EL (cell line): Measurements from ENCODE around the gene GOLGA6L10.
A peak's percentile ranks its signal among the peaks of the same experiment; 100 is the strongest.
"Not testable (repeated sequence)": the region's sequence is repeated elsewhere in the genome, so short reads cannot be mapped to it uniquely, and the experiment has no call there.

Experiments used
- DNase-seq: peaks from one replicate; pipeline ENCODE4 v3.0.0-alpha.2; 2016

Gene GOLGA6L10, protein sequence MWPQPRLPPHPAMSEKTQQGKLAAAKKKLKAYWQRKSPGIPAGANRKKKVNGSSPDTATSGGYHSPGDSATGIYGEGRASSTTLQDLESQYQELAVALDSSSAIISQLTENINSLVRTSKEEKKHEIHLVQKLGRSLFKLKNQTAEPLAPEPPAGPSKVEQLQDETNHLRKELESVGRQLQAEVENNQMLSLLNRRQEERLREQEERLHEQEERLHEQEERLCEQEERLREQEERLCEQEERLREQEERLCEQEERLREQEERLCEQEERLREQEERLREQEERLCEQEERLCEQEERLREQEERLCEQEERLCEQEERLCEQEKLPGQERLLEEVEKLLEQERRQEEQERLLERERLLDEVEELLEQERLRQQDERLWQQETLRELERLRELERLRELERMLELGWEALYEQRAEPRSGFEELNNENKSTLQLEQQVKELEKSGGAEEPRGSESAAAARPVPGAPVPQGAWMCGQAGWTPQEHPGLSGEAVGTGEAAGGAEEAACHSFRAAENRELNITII

GRCh38 chr15:82349375-82349774, at the start of gene GOLGA6L10:
Gene GOLGA6L10 (minus strand): TSS chr15:82349475. CDS start chr15:82349375, 100 bp downstream.
- DNase-seq, result not testable (repeated sequence)

GRCh38 chr15:82398785-82399184, 49.5 kb upstream of the GOLGA6L10 start:
- DNase-seq, result no peak

GRCh38 chr15:82397817-82398216, 48.5 kb upstream of the GOLGA6L10 start:
- no peak for DNase-seq

DNA sequence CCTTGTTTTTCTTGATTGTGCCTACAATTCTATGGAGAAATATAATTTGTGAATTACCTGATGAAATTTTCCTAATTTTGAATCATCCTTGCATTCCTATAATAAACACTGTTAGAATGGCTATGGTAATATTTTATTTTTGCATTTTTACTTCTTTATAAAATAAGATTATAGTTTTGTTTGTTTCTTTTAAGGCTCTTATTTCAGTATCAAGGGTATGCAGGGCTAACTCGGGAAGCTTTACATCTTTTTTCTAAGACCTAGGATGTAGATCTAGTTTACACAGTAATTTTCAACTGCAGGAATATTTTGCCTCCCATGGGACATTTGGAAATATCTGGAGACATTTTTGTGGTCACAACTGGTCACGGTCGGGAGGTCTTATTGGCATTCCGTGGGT, 46.5 kb upstream of the GOLGA6L10 start:
- DNase-seq, result not testable (repeated sequence)

DNA sequence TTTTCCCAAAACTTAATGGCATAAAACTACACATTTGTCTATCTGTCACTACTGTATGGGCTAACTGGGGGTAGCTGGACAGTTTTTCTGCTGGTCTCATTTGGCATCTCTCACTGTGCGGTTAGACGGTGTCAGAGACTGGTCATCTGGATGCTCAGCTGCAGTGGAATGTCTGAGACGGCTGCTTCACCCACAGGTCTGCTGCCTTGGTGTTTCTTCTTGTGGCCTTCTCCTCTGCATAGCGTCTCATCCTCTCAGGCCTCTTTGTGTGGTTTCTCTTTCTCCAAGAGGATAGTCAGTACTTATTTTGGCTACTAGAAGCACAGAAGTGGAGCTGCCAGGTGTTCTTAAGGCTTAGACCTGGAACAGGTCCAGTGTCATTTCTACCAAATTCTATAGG, 44.4 kb upstream of the GOLGA6L10 start:
- DNase-seq, result peak; percentile 13

GRCh38 chr15:82392077-82392476, 42.8 kb upstream of the GOLGA6L10 start:
- DNase-seq, result not testable (repeated sequence)

DNA sequence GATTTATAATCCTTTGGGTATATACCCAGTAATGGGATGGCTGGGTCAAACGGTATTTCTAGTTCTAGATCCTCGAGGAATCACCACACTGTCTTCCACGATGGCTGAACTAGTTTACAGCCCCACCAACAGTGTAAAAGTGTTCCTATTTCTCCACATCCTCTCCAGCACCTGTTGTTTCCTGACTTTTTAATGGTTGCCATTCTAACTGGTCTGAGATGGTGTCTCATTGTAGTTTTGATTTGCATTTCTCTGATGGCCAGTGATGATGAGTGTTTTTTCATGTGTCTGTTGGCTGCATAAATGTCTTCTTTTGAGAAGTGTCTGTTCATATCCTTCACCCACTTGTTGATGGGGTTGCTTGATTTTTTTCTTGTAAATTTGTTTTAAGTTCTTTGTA, 40.9 kb upstream of the GOLGA6L10 start:
- DNase-seq, result not testable (repeated sequence)

- not testable (repeated sequence) for DNase-seq
These were observed 37.9 kb upstream of the GOLGA6L10 start for GRCh38 chr15:82387209-82387608.

DNA sequence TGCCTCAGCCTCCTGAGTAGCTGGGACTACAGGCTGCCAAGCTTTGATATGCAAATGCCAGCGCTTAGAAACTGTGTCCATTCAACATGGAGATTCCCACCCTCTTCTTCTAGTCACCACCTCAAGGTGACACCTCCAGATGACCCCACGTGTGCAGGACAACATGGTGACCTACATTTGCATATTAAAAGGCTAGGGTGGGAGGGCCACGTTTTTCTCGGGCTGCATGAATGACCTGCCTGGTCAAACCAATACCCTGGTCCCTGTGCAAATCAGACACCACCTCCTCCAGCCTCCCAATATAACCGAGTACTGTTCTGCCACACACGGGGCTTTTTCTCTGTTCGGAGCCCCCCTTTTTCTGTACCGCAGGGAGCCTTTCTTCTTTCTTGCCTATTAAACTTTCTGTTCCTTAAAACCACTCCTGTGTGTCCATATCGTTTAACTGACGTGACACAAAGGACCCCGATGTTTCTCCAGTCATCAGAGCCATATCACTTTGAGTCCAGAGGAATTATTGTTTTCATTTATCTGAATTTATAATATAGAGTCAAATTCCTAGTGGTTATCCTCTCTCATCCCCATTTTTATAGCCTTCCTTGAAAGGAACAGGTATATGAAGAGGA, 32.2 kb upstream of the GOLGA6L10 start:
- DNase-seq, result not testable (repeated sequence)

GRCh38 chr15:82379552-82379951, 30.3 kb upstream of the GOLGA6L10 start:
- not testable (repeated sequence) for DNase-seq

DNA sequence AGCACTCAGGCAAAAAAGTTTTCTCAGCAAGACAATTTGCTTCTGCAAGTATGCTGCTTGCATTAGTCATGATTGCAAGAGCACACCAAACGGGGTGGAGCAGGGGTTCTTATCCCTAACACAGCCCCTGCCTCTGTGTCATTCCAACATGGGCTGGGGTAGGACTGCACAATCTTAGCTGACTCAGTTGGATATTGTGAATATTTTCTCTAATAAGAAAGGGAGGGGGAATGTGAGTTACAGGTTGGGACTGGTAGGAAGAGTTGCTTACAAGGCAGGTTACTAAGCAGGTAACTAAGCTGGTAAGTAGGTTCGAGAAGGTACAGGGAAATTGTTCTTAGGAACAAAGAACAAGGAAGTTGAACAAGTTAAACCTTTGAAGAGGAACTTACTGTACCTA, 24.4 kb upstream of the GOLGA6L10 start:
- peak; percentile 6 for DNase-seq

DNA sequence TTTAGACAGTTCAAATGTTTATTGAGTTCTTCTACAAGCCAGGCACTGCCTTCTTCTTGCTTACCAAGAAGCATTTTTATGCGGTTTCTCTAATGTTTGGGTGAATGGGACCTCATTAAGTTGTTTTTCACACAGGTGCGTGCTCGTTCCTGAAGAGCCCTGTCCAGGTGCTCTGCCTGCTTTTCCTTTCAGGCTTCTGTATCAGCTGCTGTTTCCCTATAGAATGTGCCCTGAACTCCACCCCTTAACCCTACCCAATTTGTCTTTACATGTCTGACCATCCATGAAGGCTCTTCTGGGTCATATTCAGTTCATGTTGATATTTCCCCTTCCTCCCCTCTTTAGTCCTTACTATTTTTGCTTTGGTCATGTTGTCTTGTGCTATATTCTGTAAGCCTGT, 22.4 kb upstream of the GOLGA6L10 start:
- DNase-seq, result no peak

GRCh38 chr15:82367790-82368189, 18.5 kb upstream of the GOLGA6L10 start:
- peak; percentile 1 for DNase-seq

- not testable (repeated sequence) for DNase-seq
These were observed 16.5 kb upstream of the GOLGA6L10 start for GRCh38 chr15:82365692-82366323.

GRCh38 chr15:82364548-82364947, 15.3 kb upstream of the GOLGA6L10 start:
- DNase-seq, result not testable (repeated sequence)

GRCh38 chr15:82362790-82363189, 13.5 kb upstream of the GOLGA6L10 start:
- not testable (repeated sequence) for DNase-seq

DNA sequence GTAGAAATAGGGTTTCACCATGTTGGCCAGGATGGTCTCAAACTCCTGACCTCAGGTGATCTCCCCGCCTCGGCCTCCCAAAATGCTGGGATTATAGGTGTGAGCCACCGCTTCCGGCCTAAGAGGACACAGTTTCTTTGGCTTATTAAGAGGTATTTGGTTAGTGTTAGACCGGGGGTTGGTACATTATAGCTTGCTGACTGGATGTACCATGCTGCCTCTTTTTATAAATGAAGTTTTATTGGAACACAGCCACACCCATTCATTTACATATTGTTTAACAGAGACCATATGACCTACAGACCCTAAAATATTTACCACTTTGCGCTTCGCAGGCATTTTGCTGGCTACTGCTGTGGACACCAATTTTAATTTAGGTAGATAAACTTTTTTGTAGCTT, 11.3 kb upstream of the GOLGA6L10 start:
- not testable (repeated sequence) for DNase-seq

- DNase-seq, result not testable (repeated sequence)
These were observed 5.8 kb upstream of the GOLGA6L10 start for GRCh38 chr15:82355055-82355454.

- not testable (repeated sequence) for DNase-seq
These were observed 5.3 kb upstream of the GOLGA6L10 start for GRCh38 chr15:82354546-82354945.

DNA sequence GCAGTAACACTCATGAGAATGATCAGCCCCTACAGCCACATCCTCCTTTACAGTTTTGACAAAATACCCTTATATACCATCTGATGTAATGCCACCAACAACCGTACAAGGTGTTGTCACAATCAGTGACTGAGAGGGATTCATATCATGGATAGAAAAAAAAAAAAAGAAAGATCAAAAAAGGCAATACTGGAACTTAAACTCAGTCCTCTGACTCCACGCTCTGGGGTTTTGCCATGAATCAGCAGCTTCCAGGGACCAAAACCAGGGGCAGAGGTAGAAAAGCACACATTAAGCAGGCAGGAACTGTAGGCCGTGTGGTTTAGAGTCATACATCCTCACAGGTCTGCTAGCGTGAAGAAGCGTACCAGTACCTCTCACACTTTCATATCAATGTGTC, 1.6 kb downstream of the GOLGA6L10 start:
- not testable (repeated sequence) for DNase-seq

GRCh38 chr15:82345176-82345575, 4.1 kb downstream of the GOLGA6L10 start:
- DNase-seq, result not testable (repeated sequence)

- not testable (repeated sequence) for DNase-seq
These were observed 4.9 kb downstream of the GOLGA6L10 start for GRCh38 chr15:82344421-82344820.

DNA sequence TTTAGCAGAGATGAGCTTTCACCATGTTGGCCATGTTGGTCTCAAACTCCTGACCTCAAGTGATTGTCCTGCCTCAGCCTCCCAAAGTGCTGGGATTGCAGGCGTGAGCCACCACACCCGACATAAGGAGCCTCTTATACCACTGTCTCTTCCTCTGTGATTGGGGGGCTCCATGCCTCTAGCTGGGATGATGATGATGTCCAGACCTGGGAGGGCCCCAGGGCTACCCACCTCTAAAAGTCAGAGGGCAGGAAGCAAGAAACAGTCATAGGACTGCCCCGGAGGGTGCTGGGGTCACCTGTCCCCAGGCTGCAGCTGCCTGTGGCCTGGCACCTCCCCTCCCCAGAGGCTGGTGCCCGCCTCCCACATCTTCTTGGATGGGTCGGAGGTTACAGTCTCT, 5.4 kb downstream of the GOLGA6L10 start:
- not testable (repeated sequence) for DNase-seq
